ENCODE results near the gene RNF150.

GRCh38 chr4:141142423-141142822, 9.2 kb upstream of the RNF150 start:
- TF ChIP-seq CTCF (IDR thresholded peaks at IDR 0.05; ENCODE audit: poor library complexity, severe bottlenecking) (no peak), EP300 (conservative IDR thresholded peaks at IDR 0.05; ENCODE audit: poor library complexity, severe bottlenecking) (no peak), SMC3 (conservative IDR thresholded peaks at IDR 0.05; ENCODE audit: poor library complexity) (no peak)

Measured in neural cell (in vitro differentiated cells).